ENCODE measurements around the gene ERCC6L2. TPM values are rescaled to one million over a fixed set of nuclear protein-coding genes. Genes with fewer than 3 reads are reported as not detected.

ERCC6L2 gene
- total RNA-seq, 4 donors from 2014 or later: 25.8 to 51.4 (median 36.4) TPM

DNA sequence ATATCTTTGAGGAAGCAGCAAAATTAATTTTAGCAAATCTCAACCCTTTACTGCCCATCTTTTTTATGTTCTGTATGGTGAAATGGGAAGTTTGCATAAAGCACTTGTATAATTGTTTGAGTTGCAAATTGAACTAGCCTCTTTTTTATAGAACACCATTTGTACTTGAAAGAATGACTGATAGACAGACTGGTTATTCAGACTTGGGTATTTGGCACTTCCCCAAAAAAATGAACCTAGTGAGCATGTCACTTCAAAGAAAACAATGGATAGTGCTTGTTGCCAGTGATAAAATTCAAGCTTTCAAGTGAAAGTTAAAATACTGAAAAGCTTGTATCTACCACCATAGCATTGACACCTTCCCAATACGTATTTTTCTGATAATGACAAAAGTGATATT, 115.8 kb downstream of the ERCC6L2 start:
- intact Hi-C loops (cut with DNase I; ENCODE audit: low total_unique reads): no loop called here
- TF ChIP-seq, protein P1, sequence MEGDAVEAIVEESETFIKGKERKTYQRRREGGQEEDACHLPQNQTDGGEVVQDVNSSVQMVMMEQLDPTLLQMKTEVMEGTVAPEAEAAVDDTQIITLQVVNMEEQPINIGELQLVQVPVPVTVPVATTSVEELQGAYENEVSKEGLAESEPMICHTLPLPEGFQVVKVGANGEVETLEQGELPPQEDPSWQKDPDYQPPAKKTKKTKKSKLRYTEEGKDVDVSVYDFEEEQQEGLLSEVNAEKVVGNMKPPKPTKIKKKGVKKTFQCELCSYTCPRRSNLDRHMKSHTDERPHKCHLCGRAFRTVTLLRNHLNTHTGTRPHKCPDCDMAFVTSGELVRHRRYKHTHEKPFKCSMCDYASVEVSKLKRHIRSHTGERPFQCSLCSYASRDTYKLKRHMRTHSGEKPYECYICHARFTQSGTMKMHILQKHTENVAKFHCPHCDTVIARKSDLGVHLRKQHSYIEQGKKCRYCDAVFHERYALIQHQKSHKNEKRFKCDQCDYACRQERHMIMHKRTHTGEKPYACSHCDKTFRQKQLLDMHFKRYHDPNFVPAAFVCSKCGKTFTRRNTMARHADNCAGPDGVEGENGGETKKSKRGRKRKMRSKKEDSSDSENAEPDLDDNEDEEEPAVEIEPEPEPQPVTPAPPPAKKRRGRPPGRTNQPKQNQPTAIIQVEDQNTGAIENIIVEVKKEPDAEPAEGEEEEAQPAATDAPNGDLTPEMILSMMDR (IDR thresholded peaks at IDR 0.05): no peak
- TF ChIP-seq POLR2A (IDR thresholded peaks at IDR 0.05): no peak
- no peak overlapping the region for H3K4me3 ChIP-seq (ENCODE audit: low read depth, poor library complexity, severe bottlenecking)
- 92 to 95% methylated on average over 1 of the region's 1 CpG for WGBS, 2 donors
- DNase-seq (ENCODE audit: low spot score in 2 of 2): no peak

DNA sequence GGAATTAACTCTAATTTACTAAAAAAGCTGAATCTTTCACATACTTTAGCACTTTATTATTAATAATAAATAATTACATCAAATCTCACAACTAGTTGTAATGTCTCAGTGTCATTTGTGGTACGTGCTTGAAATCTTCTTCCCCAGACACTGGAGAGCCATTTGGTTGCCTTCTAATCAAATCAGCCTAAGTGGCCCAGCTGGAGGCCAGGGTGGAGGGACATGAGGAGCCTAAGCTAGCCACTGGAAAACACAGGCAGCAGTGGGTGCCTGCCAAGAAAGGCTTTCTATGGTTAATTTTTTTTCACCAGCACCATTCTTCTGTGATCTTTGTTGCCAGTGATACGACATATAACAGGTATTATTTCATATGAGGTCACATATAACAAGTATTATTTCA, 117.0 kb downstream of the ERCC6L2 start:
- no peak overlapping the region for H3K4me3 ChIP-seq (ENCODE audit: low read depth, poor library complexity, severe bottlenecking)
- TF ChIP-seq, protein P1 (IDR thresholded peaks at IDR 0.05): no peak
- no peak for TF ChIP-seq POLR2A (IDR thresholded peaks at IDR 0.05)
- DNase-seq (ENCODE audit: low spot score in 2 of 2): no peak
- 98 to 99% methylated on average over 2 of the region's 2 CpGs for WGBS, 2 donors
- intact Hi-C loops (cut with DNase I; ENCODE audit: low total_unique reads): no loop called here

DNA sequence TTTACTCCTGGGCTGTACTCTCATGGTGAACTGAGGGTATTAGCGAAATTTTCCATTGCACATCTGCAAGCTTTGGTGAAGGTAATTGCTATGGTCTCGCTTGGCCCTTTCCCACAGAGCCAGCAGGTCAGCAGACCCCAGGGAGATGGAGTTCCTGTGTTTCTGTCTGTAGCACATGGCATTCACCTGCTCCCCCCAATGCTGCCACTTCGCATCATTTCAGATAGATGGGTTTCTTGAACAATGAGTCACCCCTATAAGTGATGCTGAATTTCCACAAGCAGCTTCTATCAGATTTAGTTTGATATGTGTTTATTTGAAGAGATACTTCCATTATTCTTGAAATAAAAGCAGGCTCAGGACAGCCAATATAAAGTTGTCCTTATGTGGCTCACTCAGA, 117.8 kb downstream of the ERCC6L2 start:
- no peak for DNase-seq (ENCODE audit: low spot score in 2 of 2)
- WGBS, 2 donors: 96 to 99% methylated on average over 3 of the region's 3 CpGs
- intact Hi-C loops (cut with DNase I; ENCODE audit: low total_unique reads): no loop called here
- H3K4me3 ChIP-seq (ENCODE audit: low read depth, poor library complexity, severe bottlenecking): no peak overlapping the region
- TF ChIP-seq, protein P1 (IDR thresholded peaks at IDR 0.05): no peak

DNA sequence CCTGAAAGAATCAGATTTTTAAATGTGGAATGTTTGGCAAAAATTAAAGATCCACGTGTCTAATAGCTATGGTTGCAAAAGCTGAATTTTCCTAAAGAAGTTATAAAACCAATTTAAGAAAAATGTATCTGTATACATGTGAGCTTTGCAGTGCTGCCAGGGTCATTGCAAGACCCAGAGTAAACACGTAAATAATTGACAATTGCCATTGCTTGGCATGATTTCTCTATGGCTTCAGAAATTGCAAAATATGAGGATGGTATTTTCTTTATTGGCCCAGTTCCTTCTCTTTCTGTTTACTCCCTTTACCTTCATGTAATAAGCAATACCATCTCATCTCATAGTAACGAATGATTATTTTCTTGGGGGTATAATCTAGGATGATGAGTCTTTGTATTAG, 123.9 kb downstream of the ERCC6L2 start:
- intact Hi-C loops (cut with DNase I; ENCODE audit: low total_unique reads): no loop called here

DNA sequence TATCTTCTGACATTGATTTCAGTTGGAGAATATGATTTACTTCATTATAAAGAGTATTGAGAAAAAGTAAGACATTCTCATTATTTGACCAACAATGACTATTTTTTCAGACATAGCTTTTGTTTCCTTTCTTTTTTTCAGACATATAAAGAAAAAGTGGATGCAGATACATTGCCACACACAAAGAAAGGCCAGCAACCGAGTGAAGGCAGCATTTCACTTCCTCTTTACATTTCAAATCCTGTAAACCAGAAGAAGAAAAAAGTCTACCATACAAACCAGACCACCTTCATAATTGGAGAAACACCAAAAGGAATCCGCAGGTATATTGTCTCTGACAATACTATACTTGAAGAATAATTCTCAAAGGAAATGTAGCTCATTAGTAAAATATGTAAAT, 128.9 kb downstream of the ERCC6L2 start:
- intact Hi-C loops (cut with DNase I; ENCODE audit: low total_unique reads): no loop called here
- no peak overlapping the region for H3K4me3 ChIP-seq (ENCODE audit: low read depth, poor library complexity, severe bottlenecking)
- DNase-seq (ENCODE audit: low spot score in 2 of 2): no peak
- 76 to 96% methylated on average over 2 of the region's 2 CpGs for WGBS, 2 donors
- TF ChIP-seq, protein P1 (IDR thresholded peaks at IDR 0.05): no peak
- TF ChIP-seq POLR2A (IDR thresholded peaks at IDR 0.05): no peak

More for the DNA sequence above, 123.9 kb downstream of the ERCC6L2 start:
- TF ChIP-seq, protein P1 (IDR thresholded peaks at IDR 0.05): no peak
- no peak for TF ChIP-seq POLR2A (IDR thresholded peaks at IDR 0.05)
- no peak overlapping the region for H3K4me3 ChIP-seq (ENCODE audit: low read depth, poor library complexity, severe bottlenecking)
- 89 to 93% methylated on average over 3 of the region's 3 CpGs for WGBS, 2 donors
- DNase-seq (ENCODE audit: low spot score in 2 of 2): no peak

DNA sequence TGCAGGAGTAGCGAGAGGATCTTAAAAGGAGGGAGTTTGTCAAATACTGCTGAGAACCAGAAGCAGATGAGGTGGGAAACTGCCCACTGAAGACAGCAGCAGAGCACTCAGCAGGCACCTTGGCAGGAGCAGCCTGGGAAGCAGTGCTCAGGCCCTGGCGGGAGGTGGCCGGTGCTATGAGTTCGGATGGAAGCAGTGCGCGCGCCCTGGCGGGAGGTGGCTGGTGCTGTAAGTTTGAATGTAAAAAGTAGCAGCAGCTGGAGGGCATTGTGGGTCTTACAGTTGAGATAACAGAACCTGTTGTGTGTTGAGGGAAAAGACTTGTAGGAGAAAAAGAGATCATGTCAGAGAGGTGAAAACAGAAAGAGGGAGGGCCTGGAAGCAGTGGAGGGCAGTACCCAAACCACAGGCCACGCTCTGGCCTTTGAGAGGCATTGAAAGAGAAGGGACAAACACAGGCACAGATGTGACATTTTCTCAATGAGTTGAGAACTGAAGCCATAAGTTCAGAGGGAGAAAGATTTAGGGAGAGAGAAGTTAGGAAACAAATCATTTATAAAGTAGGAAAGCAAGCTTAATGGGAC, 130.9 kb downstream of the ERCC6L2 start:
- WGBS, 2 donors: 94 to 96% methylated on average over 9 of the region's 9 CpGs
- no peak overlapping the region for H3K4me3 ChIP-seq (ENCODE audit: low read depth, poor library complexity, severe bottlenecking)
- TF ChIP-seq, protein P1 (IDR thresholded peaks at IDR 0.05): no peak
- TF ChIP-seq POLR2A (IDR thresholded peaks at IDR 0.05): no peak
- no peak for DNase-seq (ENCODE audit: low spot score in 2 of 2)
- intact Hi-C loops (cut with DNase I; ENCODE audit: low total_unique reads): no loop called here
